ENCODE data around the gene SYTL5.

The SYTL5 gene

GRCh38 chrX:38038501-38038900 lies 32.1 kb downstream of the SYTL5 start:
- H3K27ac ChIP-seq (ENCODE audit: low read depth, low read length), result no peak overlapping the region
- no peaks in the 10 kb centered on the region for H3K27me3 ChIP-seq (ENCODE audit: control insufficient read depth, insufficient read depth, low read length)

DNA sequence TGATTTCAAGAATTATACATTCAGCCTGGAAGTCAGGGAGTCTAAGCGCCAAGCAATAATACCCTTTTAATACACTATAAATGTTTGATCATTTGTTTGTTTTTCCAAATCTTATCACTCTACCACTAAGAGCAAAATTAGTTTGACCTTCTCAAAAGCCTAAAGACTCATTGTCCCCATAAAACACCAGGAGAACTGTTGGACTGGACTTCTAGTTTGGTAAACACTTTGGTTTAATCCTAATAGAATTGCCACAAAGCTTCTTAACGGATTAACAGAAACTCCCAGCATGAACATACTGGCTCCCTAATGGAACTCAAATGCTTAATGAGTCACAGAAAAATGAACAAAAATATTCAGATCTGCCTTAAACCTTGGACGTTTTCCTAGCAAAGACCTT lies 34.9 kb downstream of the SYTL5 start:
- Histone ChIP-seq H3K4me1 (ENCODE audit: control insufficient read depth, insufficient read depth, low read length) (no peaks in the 10 kb centered on the region), H3K27ac (ENCODE audit: low read depth, low read length) (no peak overlapping the region), H3K27me3 (ENCODE audit: control insufficient read depth, insufficient read depth, low read length) (no peaks in the 10 kb centered on the region), H3K4me3 (ENCODE audit: low read length) (no peak overlapping the region), H3K9ac (ENCODE audit: low read length) (no peak overlapping the region), H3K36me3 (ENCODE audit: control insufficient read depth, insufficient read depth, low read length) (no peaks in the 10 kb centered on the region)

More at GRCh38 chrX:38038501-38038900, 32.1 kb downstream of the SYTL5 start:
- no peak overlapping the region for H3K9ac ChIP-seq (ENCODE audit: low read length)
- H3K36me3 ChIP-seq (ENCODE audit: control insufficient read depth, insufficient read depth, low read length), result no peaks in the 10 kb centered on the region
- no peak overlapping the region for H3K4me3 ChIP-seq (ENCODE audit: low read length)
- no peaks in the 10 kb centered on the region for H3K4me1 ChIP-seq (ENCODE audit: control insufficient read depth, insufficient read depth, low read length)

DNA sequence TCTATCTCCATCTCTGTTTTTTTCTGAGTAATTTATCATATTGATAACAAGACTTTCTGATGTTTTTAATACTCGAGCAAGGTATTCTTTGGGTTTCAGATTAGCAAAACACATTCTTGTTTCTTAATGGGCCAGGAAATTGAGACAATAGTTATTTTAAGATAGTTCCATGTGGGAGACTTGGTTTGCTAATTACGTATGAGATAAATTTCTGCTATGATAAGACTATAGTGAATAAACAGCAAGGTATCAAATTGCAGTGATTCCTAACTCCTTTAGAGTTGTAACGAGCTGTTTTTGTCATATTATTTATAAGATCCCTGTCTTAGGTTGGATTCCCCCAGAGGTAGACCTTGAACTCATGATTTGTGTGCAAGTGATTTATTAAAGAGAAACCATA lies 38.3 kb downstream of the SYTL5 start:
- Histone ChIP-seq H3K9ac (ENCODE audit: low read length) (no peak overlapping the region), H3K27me3 (ENCODE audit: control insufficient read depth, insufficient read depth, low read length) (no peaks in the 10 kb centered on the region), H3K27ac (ENCODE audit: low read depth, low read length) (no peak overlapping the region), H3K4me3 (ENCODE audit: low read length) (no peak overlapping the region), H3K4me1 (ENCODE audit: control insufficient read depth, insufficient read depth, low read length) (no peaks in the 10 kb centered on the region), H3K36me3 (ENCODE audit: control insufficient read depth, insufficient read depth, low read length) (no peaks in the 10 kb centered on the region)

- H3K27me3 ChIP-seq (ENCODE audit: control insufficient read depth, insufficient read depth, low read length), result no peaks in the 10 kb centered on the region
- H3K4me3 ChIP-seq (ENCODE audit: low read length), result no peak overlapping the region
- no peaks in the 10 kb centered on the region for H3K36me3 ChIP-seq (ENCODE audit: control insufficient read depth, insufficient read depth, low read length)
- H3K9ac ChIP-seq (ENCODE audit: low read length), result no peak overlapping the region
- H3K4me1 ChIP-seq (ENCODE audit: control insufficient read depth, insufficient read depth, low read length), result no peaks in the 10 kb centered on the region
- H3K27ac ChIP-seq (ENCODE audit: low read depth, low read length), result no peak overlapping the region
Measured at GRCh38 chrX:38045538-38046096, 39.3 kb downstream of the SYTL5 start.

DNA sequence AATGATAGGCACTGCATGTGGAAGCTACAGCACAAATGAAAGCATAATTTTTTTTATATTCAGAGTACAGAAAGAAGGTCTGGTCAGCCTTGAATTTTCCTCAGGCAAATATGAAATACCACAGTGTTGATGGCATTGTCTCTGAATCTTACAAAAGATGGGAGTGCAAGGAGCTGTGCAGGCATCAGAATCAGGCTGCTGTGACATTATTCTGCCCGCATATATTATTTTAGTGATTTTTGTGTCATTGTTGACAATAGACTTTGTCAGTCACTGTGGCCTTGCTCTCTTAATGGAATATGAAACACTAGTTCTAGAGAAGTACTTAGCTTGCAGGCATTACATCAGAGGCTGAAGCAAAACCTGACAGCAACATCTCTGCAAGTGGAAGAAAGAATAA lies 42.5 kb downstream of the SYTL5 start:
- Histone ChIP-seq H3K4me3 (ENCODE audit: low read length) (no peak overlapping the region), H3K9ac (ENCODE audit: low read length) (no peak overlapping the region), H3K27ac (ENCODE audit: low read depth, low read length) (no peak overlapping the region), H3K4me1 (ENCODE audit: control insufficient read depth, insufficient read depth, low read length) (no peaks in the 10 kb centered on the region), H3K27me3 (ENCODE audit: control insufficient read depth, insufficient read depth, low read length) (no peaks in the 10 kb centered on the region), H3K36me3 (ENCODE audit: control insufficient read depth, insufficient read depth, low read length) (no peaks in the 10 kb centered on the region)

GRCh38 chrX:38050806-38051205 lies 44.5 kb downstream of the SYTL5 start:
- no peak overlapping the region for H3K27ac ChIP-seq (ENCODE audit: low read depth, low read length)
- no peaks in the 10 kb centered on the region for H3K4me1 ChIP-seq (ENCODE audit: control insufficient read depth, insufficient read depth, low read length)
- no peaks in the 10 kb centered on the region for H3K36me3 ChIP-seq (ENCODE audit: control insufficient read depth, insufficient read depth, low read length)
- H3K4me3 ChIP-seq (ENCODE audit: low read length), result no peak overlapping the region
- H3K27me3 ChIP-seq (ENCODE audit: control insufficient read depth, insufficient read depth, low read length), result no peaks in the 10 kb centered on the region
- H3K9ac ChIP-seq (ENCODE audit: low read length), result no peak overlapping the region

- Histone ChIP-seq H3K27me3 (ENCODE audit: control insufficient read depth, insufficient read depth, low read length) (no peaks in the 10 kb centered on the region), H3K27ac (ENCODE audit: low read depth, low read length) (no peak overlapping the region), H3K4me3 (ENCODE audit: low read length) (no peak overlapping the region), H3K36me3 (ENCODE audit: control insufficient read depth, insufficient read depth, low read length) (no peaks in the 10 kb centered on the region), H3K4me1 (ENCODE audit: control insufficient read depth, insufficient read depth, low read length) (no peaks in the 10 kb centered on the region), H3K9ac (ENCODE audit: low read length) (no peak overlapping the region)
Measured at GRCh38 chrX:38052096-38052495, 45.7 kb downstream of the SYTL5 start.

- no peak overlapping the region for H3K27ac ChIP-seq (ENCODE audit: low read depth, low read length)
- H3K4me3 ChIP-seq (ENCODE audit: low read length), result no peak overlapping the region
- H3K27me3 ChIP-seq (ENCODE audit: control insufficient read depth, insufficient read depth, low read length), result no peaks in the 10 kb centered on the region
- no peaks in the 10 kb centered on the region for H3K4me1 ChIP-seq (ENCODE audit: control insufficient read depth, insufficient read depth, low read length)
- no peak overlapping the region for H3K9ac ChIP-seq (ENCODE audit: low read length)
- no peaks in the 10 kb centered on the region for H3K36me3 ChIP-seq (ENCODE audit: control insufficient read depth, insufficient read depth, low read length)
Measured at GRCh38 chrX:38055170-38055847, 49.0 kb downstream of the SYTL5 start.

DNA sequence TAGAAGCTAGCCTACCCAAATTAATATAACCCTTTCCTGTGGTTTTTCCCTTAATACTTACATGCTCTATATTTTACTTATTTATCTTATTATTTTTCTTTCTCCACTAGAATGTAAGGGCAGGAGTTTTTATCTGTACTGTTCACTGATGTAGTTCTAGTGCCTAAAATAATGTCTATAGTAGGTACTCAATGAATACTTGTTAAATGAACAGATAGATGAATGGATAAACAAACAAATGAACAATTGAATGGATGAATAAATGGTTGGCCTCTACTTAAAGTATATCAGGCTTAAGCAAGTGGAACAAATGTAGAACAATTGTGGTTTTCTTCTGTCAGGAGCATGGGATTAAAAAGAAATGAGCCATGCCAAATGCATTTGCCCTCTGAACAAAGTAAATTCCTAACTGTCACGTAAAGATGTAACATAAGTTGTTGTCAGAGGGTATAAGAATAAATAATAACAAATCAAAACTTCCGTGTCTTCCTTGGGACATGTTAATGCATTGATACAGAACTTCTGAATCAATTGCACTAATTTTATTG lies 54.1 kb downstream of the SYTL5 start:
- H3K27ac ChIP-seq (ENCODE audit: low read depth, low read length), result no peak overlapping the region
- no peaks in the 10 kb centered on the region for H3K27me3 ChIP-seq (ENCODE audit: control insufficient read depth, insufficient read depth, low read length)
- H3K4me3 ChIP-seq (ENCODE audit: low read length), result no peak overlapping the region
- H3K4me1 ChIP-seq (ENCODE audit: control insufficient read depth, insufficient read depth, low read length), result no peaks in the 10 kb centered on the region
- no peak overlapping the region for H3K9ac ChIP-seq (ENCODE audit: low read length)
- no peaks in the 10 kb centered on the region for H3K36me3 ChIP-seq (ENCODE audit: control insufficient read depth, insufficient read depth, low read length)

GRCh38 chrX:38061335-38061734 lies 55.0 kb downstream of the SYTL5 start:
- Histone ChIP-seq H3K27ac (ENCODE audit: low read depth, low read length) (no peak overlapping the region), H3K27me3 (ENCODE audit: control insufficient read depth, insufficient read depth, low read length) (no peaks in the 10 kb centered on the region), H3K4me3 (ENCODE audit: low read length) (no peak overlapping the region), H3K36me3 (ENCODE audit: control insufficient read depth, insufficient read depth, low read length) (no peaks in the 10 kb centered on the region), H3K4me1 (ENCODE audit: control insufficient read depth, insufficient read depth, low read length) (no peaks in the 10 kb centered on the region), H3K9ac (ENCODE audit: low read length) (no peak overlapping the region)

- Histone ChIP-seq H3K36me3 (ENCODE audit: control insufficient read depth, insufficient read depth, low read length) (no peaks in the 10 kb centered on the region), H3K9ac (ENCODE audit: low read length) (no peak overlapping the region), H3K27ac (ENCODE audit: low read depth, low read length) (no peak overlapping the region), H3K27me3 (ENCODE audit: control insufficient read depth, insufficient read depth, low read length) (no peaks in the 10 kb centered on the region), H3K4me1 (ENCODE audit: control insufficient read depth, insufficient read depth, low read length) (no peaks in the 10 kb centered on the region), H3K4me3 (ENCODE audit: low read length) (no peak overlapping the region)
Measured at GRCh38 chrX:38066934-38067333, 60.6 kb downstream of the SYTL5 start.

- H3K36me3 ChIP-seq (ENCODE audit: control insufficient read depth, insufficient read depth, low read length), result no peaks in the 10 kb centered on the region
- no peak overlapping the region for H3K9ac ChIP-seq (ENCODE audit: low read length)
- no peak overlapping the region for H3K4me3 ChIP-seq (ENCODE audit: low read length)
- H3K27me3 ChIP-seq (ENCODE audit: control insufficient read depth, insufficient read depth, low read length), result no peaks in the 10 kb centered on the region
- no peaks in the 10 kb centered on the region for H3K4me1 ChIP-seq (ENCODE audit: control insufficient read depth, insufficient read depth, low read length)
- no peak overlapping the region for H3K27ac ChIP-seq (ENCODE audit: low read depth, low read length)
Measured at GRCh38 chrX:38069273-38069672, 62.9 kb downstream of the SYTL5 start.

GRCh38 chrX:38069991-38070390 lies 63.6 kb downstream of the SYTL5 start:
- no peaks in the 10 kb centered on the region for H3K36me3 ChIP-seq (ENCODE audit: control insufficient read depth, insufficient read depth, low read length)
- H3K9ac ChIP-seq (ENCODE audit: low read length), result no peak overlapping the region
- no peak overlapping the region for H3K27ac ChIP-seq (ENCODE audit: low read depth, low read length)
- H3K27me3 ChIP-seq (ENCODE audit: control insufficient read depth, insufficient read depth, low read length), result no peaks in the 10 kb centered on the region
- H3K4me3 ChIP-seq (ENCODE audit: low read length), result no peak overlapping the region
- no peaks in the 10 kb centered on the region for H3K4me1 ChIP-seq (ENCODE audit: control insufficient read depth, insufficient read depth, low read length)
